Measurements from ENCODE around the gene IKZF1.

Gene IKZF1

GRCh38 chr7:50369143-50370026 is 64.9 kb downstream of the IKZF1 start:
- peak; percentile 65 for TF ChIP-seq CTCF (IDR thresholded peaks at IDR 0.05; ENCODE audit: insufficient read depth, missing control alignments)
- DNase-seq (ENCODE audit: insufficient read length, low spot score) (no peak), FAIRE-seq (peak; percentile 6)

- FAIRE-seq: no peak
- DNase-seq (ENCODE audit: insufficient read length, low spot score): no peak
- no peak for TF ChIP-seq CTCF (IDR thresholded peaks at IDR 0.05; ENCODE audit: insufficient read depth, missing control alignments)
Observed at GRCh38 chr7:50370884-50371283, 66.4 kb downstream of the IKZF1 start.

- no peak for FAIRE-seq
- no peak for TF ChIP-seq CTCF (IDR thresholded peaks at IDR 0.05; ENCODE audit: insufficient read depth, missing control alignments)
Observed at GRCh38 chr7:50371551-50372021, 67.1 kb downstream of the IKZF1 start.

GRCh38 chr7:50372923-50373322 is 68.4 kb downstream of the IKZF1 start:
- FAIRE-seq (no peak), DNase-seq (ENCODE audit: insufficient read length, low spot score) (no peak)
- TF ChIP-seq CTCF (IDR thresholded peaks at IDR 0.05; ENCODE audit: insufficient read depth, missing control alignments): no peak

More at GRCh38 chr7:50371551-50372021, 67.1 kb downstream of the IKZF1 start:
- no peak for DNase-seq (ENCODE audit: insufficient read length, low spot score)

- no peak for TF ChIP-seq CTCF (IDR thresholded peaks at IDR 0.05; ENCODE audit: insufficient read depth, missing control alignments)
- FAIRE-seq: no peak
- no peak for DNase-seq (ENCODE audit: insufficient read length, low spot score)
Observed at GRCh38 chr7:50376056-50376820, 71.7 kb downstream of the IKZF1 start.

GRCh38 chr7:50377356-50377755 is 72.8 kb downstream of the IKZF1 start:
- DNase-seq (ENCODE audit: insufficient read length, low spot score): no peak
- no peak for TF ChIP-seq CTCF (IDR thresholded peaks at IDR 0.05; ENCODE audit: insufficient read depth, missing control alignments)
- FAIRE-seq: no peak

All from D721Med (cell line).